HG03066 (cell line): ENCODE results near the gene RIPOR1.
"Not testable (repeated sequence)": the region's sequence is repeated elsewhere in the genome, so short reads cannot be mapped to it uniquely, and the experiment has no call there.

ENCODE experiments used
- ATAC-seq: cut with Tn5 transposase; IDR thresholded peaks from one replicate; pipeline ENCODE4 v1.9.1; 2021; ENCODE audit warnings: low read depth; ENCODE audit not compliant: unreplicated experiment

RIPOR1 gene

DNA sequence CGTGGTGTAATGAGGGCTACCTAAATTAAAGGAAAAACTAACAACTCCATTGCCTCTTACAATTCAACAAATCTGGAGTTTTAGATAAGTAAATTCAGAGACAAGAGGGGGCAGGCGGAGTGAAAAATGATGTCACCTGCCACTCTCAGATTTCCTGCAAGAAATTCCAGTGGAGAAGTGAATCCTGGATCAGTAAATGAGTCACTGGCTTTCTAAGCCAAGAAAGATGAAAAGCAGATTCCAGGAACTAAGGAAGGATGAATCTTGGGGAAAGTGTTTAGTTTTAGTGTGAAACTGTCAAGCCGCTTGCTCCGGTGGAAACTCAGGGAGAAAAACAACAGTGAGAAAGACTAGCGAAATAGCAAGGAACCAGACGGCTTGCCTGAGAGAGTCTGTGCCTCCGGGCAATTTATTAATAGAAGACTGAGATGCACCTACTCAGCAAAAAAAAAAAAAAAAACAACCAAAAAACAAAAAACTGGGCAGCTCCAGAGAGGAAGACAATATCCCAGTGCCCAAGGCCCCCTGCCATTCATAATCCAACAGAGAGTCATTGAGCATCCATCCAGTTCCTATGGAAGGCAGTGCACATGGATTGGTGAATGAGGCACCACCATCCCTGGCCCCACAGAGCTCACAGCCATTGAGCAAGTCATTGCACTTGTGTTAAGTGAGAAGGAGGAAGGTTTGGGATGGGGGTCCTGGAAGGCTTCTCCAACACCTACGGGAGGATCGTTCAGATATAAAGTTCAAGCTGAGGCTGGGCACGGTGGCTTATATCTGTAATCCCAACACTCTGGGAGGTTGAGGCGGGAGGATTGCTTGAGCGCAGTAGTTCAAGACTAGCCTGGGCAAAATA is 12.1 kb upstream of the RIPOR1 start:
- no peak for ATAC-seq

DNA sequence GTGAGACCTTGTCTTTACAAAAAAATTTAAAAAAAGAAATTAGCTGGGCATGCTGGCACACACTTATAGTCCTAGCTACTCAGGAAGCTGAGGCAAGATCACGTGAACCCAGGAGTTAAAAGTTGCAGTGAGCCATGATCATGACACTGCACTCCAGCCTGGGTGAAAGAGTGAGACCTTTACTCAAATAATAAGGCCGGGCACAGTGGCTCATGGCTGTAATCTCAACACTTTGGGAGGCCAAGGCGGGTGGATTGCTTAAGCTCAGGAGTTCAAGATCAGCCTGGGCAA is 11.5 kb upstream of the RIPOR1 start:
- no peak for ATAC-seq

DNA sequence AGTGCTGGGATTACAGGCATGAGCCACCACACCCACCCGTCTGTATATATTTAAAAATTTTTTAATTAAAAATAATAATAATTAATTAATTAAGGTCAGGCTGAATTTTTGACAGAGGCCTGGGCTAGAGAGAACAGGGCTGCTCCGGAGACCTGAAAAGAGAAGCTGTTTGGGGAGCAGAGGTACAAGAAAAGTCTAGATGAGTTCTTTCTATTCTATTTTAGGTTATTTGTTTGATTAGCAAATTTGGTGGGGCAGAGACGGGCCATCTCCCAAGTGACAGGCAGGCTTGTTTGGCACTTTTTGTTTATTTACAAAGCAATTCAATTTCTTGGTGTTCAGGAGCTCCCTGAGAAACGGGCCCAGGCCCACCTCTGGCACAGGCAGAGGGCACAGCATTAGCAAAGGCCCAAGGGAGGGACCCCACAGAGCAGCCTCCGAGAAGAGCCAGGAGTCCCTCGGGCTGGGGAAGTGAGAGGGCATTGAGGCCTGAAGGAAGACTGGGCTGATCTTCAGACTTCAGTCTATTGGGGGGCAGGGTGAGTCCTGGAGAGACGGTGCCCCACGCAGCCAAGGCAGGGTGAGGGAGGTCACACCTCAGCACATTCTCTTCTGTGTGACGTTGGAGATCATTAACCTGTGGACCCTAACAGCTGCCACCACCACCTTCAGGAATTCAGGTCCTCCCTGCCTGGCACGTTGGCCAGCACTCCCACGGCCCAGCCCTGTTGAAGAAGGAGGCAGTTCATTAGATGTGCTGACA is 10.8 kb upstream of the RIPOR1 start:
- ATAC-seq: no peak

DNA sequence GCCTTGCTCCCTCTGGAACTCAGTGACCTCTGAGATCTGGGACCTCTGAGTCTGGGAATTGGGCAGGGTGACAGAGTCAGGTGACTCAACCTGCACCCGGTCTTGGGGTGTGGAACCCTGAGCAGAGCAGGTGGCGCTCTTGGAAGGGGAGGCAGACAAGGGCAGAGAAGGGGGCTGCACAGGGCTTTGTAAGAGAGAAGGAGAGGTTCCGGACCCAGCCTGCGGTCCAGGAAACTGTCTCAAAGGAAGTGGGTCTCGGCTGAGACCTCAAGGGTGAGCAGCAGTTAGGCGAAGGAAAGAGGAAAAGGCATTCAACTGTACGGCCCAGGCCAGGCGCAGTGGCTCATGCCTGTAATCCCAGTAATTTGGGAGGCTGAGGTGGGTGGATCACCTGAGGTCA is 10.0 kb upstream of the RIPOR1 start:
- no peak for ATAC-seq

DNA sequence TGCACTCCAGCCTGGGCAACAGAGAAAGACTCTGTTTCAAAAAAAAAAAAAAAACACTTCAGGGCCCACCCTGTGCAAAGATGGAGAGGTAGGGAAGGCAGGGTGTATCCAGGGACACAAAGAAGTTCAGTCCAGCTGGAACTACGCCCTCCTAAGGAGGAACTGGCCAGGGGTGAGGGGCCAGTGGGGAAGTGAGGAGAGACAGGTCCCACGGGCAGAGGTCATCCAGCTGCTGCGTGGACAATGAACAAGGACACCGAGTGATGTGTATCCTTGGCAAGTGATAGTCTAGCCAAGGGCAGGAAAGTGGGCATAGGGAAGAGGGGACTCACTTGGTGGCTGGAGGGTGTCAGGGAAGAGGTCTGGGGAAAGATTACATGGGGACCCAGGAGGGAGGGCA is 9.4 kb upstream of the RIPOR1 start:
- ATAC-seq: no peak

DNA sequence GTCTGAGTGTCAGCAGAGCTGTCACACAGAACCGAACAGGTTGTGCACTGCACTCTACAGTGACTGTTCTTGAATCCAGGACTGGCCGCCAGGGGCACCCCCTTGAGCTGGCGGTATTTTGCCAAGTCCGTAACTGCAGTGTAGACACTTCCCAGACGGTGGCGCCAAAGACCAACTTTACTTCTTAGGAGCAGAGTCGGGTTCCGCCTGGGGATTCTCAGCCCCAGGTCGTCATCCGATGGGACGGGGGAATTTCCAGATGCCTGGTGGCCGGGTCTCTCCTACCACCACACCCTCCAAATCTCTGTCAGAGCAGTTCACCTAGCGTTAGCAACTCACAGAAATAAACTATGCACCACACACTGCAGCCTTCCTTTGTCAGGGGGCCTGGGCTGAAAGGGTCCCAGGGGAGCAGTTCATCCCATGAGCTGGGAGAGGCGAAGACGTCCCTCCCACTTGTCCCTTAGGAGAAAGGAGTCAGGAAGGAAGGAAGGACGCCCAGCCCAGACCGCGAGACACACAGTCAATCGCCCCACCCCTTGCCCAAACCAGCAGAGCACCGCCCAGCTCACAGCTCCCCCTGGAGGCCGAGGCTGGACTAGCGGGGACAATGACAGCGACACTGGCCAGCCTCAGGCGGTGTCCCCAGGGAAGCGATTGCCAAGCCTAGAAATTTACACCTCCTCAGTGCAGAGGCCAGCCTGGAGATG is 7.4 kb upstream of the RIPOR1 start:
- peak; percentile 64 for ATAC-seq

DNA sequence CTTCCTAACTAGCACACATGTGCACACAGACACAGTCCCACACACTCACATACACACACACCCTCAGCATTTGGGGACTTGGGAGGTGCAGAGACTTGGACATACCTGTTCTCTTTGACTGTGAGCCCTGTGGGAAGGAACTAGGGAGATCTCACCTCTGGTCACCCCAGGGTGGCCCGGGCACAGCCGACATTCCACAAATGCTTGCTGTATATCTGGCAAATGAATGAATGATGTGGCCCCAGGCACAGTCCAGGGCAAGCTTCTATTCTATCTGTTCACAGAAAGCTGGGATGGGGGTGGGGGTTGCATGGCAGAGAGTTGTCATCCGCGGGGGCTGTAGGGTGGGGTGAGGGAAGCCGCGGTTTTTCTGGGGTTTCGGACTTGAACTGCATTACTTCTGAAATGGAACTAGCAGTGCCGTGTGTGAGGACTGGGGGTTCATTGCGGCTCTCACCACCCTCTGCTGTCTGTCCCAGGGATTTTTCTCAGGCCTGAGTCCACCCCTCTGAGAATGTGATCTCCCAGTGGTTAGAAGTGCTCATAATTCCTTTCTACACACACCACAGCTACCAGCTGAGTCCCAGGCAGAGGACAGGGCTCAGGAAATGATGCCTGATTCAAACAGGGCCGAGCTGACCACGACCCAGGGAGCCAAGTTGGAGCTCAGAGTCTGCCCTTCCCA is 3.3 kb upstream of the RIPOR1 start:
- no peak for ATAC-seq

DNA sequence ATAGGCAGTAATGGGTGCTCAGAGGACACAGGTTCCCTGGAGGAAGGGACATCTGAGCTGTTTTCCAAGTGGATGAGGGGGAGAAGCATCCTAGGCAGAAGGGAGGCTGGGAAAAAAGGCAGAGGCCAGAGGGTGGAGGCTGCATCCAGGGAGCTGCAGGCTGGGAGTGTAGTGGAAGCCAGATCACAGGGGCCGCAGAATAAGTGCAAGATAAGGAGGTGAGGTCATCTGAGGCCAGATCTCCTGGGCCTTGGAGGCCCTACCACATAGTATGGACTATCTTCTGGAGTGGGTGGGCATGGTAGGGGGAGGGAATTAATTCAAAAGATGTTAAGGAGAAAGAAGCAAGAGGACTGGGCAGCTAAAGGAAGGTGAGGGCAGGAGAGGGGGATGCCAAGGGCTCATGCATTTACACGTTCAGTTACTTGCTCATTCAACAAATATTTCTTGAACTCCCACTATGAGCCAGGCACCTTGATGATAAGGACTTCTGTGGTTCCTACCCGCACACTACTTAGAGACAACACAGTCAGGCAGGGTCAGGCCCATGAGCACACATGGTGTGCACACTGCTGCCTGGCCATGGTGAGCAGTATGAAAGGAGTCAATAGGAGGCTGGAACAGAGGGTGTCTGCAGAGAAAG is 2.4 kb upstream of the RIPOR1 start:
- ATAC-seq: no peak

DNA sequence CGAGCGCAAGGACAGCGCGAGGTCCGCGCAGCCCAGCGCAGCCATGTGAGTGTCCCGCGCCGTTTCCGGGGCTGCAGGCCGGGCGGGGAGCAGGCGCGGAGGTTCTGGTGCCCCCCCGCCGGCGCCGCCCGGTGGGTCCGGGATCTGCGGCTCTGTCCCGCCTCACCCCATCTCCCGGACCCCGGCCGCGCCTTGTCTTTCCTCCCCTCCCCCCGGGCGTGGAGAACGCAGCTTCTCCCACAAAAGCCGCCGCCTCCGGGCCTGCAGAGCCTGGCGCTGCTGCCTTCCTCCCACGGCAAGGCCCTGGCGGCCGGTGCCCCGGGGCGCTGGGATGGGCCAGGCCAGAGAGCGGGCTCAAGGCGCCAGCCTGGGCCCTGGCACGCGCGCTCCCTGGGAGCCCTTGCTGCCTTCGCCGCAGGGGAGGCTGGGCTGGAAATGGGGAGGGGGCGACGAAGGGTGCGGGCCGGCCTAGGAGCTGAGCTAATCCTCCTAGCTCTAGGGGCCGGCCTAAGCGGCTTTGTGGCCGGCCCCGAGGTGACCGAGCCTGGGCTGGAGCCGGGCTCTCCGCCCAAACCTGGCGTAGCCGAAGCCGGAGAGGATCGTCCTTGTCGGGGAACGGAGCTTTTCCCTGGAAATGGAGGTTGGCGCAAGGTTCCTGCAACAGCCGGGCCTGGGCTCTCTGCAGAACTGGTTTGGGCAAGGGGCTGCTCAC is 397 bp downstream of the RIPOR1 start:
- ATAC-seq: no peak

DNA sequence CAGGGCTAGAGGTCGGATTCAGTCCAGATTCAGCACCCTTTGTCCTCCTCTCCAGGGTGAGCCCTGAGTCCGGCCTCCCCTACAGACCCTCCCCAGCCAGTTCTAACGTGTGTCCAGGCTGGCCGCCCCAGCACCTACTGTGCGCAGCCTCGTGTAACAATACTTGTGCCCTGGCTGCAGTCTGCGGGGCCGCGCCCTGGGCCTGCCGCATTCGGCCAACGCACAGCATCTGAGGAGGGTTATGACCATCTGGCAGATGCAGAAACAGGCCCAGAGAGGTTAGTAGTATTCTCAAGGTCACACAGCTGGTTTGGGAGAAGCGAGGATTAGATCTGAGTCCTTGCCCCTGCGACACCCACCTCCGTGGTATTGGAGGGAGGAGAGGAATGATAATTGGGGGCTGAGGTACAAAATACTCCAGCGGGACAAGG is 968 bp downstream of the RIPOR1 start:
- no peak for ATAC-seq

DNA sequence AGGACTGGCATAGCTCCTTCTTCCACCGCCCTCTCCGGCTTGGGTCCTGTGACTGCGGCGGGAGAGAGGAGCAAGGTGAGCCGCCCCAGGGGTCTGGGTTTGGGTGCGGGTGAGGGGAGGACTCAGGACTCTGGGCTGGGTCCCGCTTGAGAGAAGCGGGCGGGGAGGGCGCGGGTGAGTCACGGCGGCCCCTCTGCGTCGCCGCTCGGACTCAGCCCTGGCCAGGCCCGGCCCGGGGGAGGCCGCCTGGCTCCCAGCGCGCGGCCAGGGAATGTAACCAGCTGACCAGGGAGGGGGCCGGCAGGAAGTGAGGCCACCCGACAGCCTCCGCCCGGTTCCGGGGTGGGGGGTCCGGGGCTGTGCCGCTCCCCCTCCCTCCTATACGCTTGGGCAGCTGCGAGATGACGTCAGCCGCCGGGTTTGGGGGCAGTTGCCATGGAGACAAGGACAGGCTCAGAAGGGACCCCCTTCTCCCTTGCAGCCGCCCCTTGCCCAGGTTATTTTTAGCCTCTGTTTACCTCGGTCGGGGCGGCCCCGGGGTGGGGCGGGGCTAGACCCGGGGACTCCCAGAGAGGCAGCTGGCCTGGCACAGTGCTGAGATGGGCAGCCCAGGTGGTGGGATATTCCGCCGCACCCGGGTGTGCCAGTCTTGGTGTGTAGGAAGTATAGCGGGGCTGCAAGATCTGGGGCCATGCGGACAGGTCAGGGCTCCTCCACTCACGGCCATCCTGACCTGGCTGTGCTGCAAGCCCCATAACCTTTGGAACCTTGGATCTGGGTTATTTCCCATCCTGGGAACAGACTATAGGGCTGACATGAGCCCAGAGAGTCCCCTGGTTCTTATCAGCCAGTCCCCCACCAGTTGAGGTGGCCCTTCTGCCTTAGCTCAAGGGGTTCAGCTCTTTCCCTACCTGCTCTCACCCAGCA is 1.6 kb downstream of the RIPOR1 start:
- no peak for ATAC-seq

DNA sequence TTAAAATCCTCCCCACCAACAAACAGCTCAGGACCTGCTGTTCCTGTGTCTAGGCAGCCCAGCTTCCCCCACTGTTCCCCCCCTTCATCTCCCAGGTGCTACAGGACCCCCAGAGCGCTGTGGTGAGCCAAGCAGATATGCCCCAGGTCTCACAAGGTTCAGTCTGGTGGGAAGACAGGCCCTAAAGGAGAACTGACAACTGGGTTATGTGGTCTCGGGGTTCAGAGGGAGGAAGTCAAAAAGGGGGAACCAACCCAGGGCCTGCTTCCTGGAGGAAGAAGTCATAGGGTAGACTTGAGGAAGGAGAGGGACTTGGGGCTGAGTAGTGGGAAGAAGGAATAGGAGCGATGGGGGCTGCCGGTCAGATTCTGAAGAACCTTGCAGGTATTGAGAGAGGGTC is 2.6 kb downstream of the RIPOR1 start:
- no peak for ATAC-seq

DNA sequence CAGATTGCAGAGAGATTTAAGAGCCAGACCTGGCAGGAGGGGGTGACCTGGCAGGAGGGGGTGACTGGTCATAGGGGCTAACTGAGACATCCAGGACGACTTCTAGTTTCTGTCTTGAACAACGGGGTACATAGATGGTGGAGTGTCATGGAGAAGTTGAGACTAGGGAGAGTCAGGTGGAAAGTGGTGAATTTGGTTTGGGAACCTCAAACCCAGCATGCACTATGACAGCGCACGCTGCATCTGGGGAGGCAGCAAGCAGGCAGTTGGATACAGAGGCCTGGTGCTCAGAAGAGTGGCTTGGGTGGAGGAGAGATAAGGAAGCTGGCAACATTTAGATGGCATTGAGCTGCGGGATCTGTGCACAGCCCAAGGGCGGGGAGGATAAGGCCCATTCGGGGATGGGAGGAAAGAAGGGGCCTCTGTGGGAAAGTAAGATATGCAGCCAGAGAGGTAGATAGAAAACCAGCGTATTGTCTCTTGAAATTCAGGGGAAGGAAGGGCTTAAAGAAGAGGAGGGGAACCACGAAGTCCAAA is 4.5 kb downstream of the RIPOR1 start:
- ATAC-seq: no peak

DNA sequence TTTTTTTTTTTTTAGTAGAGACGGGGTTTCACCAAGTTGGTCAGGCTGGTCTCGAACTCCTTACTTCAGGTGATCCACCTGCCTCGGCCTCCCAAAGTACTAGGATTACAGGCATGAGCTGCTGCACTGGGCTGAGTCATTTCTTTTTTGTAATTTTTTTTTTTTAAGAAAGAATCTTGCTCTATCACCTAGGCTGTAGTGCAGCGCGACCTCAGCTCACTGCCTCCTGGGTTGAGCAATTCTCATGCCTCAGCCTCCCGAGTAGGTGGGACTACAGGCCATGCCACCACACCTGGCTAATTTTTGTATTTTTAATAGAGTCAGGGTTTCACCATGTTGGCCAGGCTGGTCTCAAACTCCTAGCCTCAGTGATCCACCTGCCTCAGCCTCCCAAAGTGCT is 5.4 kb downstream of the RIPOR1 start:
- not testable (repeated sequence) for ATAC-seq

DNA sequence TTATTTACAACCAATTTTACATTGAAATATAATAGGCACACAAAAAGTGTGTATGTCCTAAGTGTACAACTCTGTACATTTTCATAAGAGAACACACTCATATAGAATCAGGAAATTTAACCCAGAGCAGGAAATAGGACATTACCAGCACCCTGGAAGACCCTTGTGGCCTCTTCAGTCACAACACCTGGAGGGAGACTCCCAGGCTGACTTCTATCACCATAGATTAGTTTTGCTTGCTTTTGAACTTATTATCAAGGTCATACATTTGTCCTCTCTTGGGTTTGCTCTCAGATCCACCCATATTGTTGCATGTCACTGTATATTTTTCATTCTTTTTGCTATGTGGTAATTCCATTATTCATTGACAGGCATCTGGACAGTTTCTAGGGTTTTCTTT is 5.8 kb downstream of the RIPOR1 start:
- ATAC-seq: no peak

DNA sequence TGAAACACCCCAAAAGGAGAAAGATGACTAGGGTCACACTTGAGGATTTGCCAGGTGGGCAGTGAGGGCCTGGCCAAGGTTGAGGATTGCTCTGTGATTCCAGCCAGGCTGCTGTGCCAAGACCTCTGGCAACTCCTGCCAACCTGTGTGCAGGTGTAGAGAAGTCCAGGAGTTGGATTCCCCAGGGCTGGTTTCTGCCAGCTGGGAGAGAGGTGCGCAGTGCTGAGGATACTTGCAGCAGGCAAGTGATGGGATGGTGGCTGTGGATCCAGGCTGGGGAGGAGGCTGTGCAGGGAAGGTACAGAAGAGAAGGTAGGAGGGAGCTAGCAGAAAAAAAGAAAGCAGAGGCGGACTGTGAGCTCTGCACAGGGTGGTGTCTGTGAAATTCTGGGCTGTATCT is 6.6 kb downstream of the RIPOR1 start:
- no peak for ATAC-seq

DNA sequence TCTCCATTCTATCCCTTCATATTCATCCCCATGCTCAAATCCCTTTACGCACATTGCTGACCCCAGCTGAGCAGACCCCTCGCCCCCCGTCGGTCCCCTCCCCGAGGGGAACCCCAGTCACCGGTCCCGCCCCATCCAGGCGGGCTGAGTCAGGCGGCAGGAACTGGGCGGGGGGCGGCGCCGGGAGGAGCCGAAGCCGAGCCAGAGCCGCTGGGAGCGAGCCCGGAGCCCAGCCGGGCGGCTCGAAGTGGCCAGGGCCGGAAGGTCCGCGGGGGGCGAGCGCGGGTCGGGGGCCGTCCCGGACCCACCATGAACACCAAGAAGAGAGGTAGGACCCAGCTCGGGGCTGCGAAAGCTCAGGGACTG is 8.6 kb downstream of the RIPOR1 start:
- no peak for ATAC-seq
